HG03103 (cell line): ENCODE measurements around the gene THRA.

Experiments
- ATAC-seq: cut with Tn5 transposase; IDR thresholded peaks from one replicate; pipeline ENCODE4 v1.9.1; 2021; ENCODE audit warnings: low read depth; ENCODE audit not compliant: unreplicated experiment

The THRA gene

DNA sequence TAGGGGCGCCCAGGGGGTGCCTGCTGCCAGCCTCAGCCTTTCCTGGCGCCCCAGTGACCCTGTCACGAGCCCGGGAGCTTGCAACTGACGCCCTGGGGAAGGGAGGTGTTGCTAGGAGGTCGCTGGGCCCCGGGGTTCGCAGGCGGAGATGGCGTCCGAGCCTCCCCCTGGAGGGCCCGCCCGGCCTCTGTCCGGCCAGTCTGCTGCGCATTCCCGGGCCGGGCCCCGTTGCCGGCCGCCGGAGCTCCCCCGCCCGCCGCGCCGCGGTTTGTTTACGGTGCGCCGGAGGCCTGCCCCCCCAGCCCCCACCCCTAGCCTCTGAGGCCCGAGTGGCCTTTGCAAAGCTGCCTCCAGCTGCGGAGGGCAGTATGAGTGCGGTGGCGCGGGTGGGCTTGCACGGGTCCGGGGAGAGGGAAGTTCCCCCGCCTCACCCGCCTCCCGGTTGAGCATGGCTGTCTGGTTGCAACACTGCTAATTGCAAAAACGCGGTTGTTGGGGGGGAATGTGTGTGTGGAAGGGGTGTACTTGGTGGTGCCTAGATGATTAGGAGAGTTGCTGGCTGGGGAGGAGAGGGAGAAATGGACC, 514 bp downstream of the THRA start:
- peak; percentile 15 for ATAC-seq

- ATAC-seq: no peak
Observed at GRCh38 chr17:40063901-40064531, 1.3 kb downstream of the THRA start.

GRCh38 chr17:40064971-40065768, 2.4 kb downstream of the THRA start:
- no peak for ATAC-seq

DNA sequence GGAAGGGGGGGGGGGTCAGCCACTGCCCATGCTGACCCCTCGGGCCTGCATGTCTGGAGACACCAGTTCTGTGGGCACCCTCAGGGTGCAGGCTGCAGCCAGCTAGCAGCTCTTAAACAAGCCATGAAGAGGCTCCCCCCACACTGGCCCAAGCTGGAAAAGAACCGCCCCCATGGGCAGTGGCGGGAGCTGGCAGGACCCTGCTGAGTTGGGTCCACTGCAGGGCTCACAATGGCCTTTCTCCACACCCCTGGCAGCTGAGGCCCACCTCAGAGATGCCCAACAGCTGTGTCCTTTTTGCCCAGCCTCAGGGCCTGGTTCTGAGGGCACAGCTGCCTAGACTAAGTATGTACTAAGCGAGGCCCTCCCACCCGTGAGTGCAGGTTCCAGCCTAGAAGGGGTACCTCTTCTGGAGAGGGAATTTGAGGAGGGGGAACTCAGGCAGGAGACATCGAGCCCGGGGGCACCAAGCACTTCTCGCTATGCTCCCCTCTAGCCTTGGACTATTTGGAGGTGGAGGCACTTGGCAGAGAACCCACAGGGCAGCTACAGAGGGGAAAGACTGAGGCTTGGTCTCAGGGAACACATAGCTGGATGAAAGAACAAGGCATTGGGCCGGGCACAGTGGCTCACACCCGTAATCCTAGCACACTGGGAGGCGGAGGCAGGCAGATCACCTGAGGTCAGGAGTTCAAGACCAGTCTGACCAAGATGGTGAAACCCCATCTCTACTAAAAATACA, 3.2 kb downstream of the THRA start:
- ATAC-seq: no peak

- ATAC-seq: no peak
Observed at GRCh38 chr17:40067710-40068109, 4.9 kb downstream of the THRA start.

- no peak for ATAC-seq
Observed at GRCh38 chr17:40068129-40068581, 5.4 kb downstream of the THRA start.

- no peak for ATAC-seq
Observed at GRCh38 chr17:40068584-40068916, 5.8 kb downstream of the THRA start.

DNA sequence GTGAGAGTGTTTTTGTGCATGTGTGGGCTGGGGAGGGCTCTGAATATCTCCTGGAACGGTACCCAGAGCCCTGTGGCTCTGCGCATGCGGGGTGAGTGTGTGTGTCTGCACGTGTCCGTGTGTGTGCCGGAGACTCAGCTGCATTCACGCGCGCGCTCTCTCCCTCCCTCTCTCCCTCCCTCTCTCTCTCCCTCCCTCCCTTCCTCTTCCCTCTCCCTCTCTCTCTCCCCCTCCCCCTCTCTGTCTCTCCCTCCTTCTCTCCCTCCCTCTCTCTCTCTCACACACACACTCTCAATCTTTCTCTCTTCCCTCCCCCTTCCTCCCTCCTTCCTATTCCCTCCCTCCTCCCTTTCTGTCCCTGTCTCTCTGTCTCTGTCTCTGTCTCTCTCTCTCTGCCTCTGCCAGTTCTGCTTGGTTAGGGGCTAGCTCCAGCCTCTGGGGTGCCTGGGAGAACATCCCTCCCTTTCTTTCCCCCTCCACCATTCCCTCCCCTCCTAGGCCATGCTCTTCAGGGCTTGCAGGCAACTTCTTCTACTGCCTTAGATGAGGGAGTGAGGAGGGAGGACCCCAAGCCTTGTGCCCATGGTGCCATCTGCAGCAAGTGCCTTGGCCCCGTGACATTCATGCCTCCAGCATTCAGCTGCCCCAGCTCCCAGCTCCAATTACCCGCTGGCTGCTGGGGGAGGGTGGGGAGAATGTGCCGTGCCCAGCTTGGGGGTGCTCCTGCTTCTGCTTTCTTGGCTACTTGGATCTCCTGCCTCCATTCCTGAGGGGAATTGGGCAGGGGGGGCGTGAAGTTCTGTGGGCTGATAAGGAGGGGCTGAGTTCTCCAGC, 6.4 kb downstream of the THRA start:
- no peak for ATAC-seq

DNA sequence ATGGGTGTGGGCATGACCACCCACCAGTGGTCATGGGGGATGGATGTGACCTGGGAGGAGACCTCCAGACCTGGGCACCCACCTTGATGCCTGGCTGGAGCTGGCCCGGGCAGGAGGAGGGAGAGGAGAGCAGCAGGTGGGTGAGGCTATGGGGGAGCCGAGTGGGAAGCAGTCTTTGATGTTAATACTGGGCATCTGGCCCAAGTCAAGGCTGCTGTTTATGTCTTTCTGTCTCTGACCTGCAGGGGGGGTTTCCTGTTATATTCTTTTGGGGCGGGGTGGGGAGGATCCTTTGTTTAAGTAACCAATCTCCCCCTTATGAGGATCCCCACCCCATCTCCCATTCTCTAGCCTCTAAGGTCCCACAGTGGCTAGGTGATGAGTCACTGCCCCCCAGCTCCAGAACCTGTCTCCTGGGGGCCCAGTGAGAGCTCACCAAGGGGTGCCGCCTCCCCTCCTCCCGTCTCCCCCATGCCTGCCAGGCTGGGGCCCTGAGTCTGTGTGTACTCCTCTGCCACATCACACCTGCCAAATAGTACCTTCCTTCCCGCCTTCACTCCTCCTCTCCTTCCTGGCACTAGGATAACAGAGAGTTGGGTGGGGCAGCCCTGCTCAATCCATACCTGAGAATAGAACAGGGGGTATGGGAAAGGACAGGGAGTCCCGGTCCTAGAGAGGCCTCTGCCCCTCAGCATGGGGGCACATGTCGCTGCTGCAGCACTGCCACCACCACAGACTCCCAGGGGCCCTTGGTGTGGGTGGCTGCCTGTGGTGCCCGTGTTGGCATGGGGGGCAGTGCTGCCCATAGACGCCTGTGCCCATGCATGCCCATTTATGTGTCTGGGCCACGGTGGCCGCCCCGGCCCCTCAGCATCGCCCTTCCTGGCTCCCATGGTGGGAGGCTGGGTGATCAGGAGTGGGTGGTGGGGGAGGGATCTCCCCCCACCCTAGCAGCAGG, 7.3 kb downstream of the THRA start:
- no peak for ATAC-seq

DNA sequence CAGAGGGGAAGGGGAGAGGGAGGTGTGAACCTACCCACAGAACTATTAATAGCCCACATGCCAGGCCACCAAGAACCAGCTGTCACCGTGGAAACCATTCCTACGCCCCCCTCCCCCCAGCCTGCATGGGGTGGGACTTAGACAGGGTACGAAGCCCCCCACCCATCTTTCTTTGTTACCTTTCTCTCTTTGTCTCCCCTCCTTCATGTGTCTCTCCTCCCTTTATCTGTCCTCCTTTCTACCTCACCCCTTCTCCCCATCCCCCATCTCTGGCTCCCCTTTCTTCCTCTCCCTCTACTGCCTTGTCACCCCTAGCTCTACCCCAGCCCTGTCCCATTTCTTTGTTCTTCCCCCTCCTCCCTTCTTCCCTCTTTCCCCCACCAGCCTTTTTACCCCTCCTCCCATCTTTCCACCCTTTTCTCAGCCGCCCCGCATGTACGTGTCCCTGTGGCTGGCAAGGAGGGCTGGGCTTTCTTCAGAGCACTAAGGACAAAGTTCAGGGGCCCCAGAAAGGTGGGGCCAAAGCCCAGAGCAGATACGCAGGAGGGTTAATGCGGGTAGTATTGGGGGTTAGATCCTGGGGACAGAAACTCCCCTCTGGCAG, 8.0 kb downstream of the THRA start:
- ATAC-seq: no peak

DNA sequence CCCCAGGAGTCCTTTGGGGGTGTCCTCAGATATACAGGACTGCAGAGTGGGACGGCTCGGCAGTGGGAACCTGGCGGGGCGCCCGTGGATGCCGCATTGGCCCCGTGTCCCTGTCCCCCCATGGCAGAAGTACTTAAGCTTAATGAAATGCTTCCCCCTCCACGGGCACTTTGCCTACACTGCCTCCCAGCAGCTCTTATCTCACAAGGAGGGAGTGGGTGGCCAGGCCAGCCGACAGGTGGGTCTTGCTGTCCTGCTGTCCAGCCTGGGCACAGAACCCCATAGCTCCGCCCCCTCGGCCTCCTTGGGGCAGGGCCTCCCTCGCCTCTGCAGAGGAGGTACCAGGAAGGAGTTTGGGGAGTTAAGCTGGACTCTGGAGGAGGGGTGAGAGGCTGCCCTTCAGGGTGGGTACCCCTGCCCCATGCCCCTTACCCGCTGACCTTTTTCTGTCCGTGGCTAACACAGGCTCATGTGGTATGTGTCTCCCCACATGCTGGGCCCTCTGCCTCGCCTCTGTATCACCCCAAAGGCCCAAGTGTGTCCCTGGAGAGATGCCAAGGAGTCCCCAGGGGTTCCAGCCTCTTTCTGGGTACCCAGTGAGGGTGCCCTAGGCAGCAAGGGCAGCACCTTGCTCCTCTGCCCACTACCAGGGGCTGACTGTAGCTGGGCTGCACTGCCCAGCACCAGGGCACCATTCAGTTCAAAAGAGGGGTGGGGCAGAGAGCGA, 8.7 kb downstream of the THRA start:
- ATAC-seq: no peak

GRCh38 chr17:40072040-40072734, 9.4 kb downstream of the THRA start:
- ATAC-seq: no peak

DNA sequence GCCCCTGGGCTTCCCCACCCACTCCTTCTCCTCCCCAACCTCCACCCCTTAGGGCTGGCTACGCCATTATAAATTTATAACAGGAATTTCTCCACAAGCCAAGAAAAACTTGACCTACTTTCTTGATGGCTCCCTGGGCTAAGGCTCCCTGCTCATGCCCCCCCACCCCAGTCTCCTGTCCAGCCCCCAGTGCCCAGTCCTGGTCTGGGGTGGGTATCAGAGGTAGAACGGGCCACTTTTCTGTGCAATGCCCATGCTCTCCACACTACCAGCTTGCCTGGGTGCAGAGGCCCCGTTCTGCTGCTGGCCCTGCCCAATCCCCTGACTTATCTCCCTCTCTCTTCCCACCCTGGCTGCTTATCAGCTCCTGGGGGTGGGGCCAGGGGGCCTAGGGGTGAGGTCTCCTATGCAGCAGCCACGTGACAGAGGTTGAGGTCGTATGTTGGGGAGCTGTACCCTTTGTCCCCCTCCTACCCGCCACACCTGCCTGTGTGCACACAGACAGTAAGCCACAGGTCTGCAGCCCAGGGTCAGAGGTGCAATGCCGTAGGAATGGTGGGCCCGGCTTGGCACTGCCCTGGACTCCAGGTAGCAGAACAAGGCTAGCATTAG, 10.1 kb downstream of the THRA start:
- ATAC-seq: no peak

DNA sequence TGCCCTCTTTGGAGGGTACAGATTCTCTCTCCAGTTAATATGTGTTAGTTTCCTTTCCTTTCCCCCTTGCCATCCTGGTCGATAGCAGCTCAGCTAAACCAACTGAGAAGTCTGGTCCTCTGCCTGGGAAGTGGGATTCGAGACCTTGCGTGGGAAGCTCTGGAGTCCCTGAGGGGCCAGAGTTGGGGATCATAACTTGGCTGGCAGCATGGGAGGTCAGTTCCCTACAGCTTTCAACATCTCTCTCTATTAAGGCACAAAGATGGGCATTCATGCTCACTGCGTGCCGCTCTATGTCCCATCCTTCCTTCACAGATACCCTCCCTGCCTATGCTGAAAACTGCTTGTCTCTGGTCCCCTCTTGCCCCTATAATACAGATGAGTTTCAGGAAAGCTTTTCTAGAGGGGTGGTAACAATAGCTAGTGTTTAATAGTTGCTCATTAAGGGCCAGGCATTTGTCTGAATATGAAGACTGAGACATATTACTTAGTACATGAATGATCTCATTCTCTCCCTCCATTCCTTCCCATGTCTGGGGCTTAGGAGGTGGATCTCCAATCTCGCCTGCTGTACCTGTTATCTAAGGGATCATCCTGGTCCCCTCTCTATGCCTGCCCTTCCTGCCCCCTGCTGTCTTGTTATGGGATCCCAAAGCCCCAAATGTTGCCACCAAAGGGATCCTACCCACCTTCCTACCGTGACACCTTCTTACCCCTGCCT, 10.8 kb downstream of the THRA start:
- ATAC-seq: no peak

DNA sequence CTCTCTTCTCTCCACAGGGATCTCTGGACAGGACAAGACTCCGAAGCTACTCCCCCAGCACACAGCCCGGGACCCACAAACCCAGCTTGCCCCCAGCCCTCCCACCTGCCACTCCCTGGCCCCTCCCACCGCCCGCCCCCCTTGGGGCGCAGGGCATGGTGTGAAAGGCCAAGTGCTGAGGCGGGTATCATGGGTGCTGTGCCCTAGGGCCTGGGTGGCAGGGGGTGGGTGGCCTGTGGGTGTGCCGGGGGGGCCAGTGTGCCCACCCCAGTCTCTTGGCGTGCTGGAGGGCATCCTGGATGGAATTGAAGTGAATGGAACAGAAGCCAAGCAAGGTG, 11.4 kb downstream of the THRA start:
- no peak for ATAC-seq

DNA sequence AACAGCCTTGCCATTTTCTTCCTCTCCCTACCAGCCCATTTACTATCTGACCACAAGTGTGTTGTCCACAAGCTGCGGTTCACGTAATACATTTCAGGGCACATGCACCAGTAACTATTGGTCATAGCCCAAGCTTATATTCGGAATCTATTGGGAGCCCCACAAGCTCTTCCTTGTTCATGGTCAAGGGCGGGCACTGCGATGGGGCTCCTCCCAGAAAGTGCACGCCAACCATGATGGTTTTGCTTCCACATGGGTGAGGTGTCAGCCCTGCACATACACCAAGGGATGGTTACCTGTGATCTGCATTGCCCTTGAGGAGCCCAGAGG, 12.1 kb downstream of the THRA start:
- ATAC-seq: no peak
